Retina (tissue), 1 donor: ENCODE data around the gene TNIK.

Experiments
- DNase-seq: peaks from one replicate; pipeline ENCODE4 v3.0.0-alpha.2; 2016

Gene TNIK

GRCh38 chr3:171358181-171358880 is 101.9 kb downstream of the TNIK start:
- no peak for DNase-seq

DNA sequence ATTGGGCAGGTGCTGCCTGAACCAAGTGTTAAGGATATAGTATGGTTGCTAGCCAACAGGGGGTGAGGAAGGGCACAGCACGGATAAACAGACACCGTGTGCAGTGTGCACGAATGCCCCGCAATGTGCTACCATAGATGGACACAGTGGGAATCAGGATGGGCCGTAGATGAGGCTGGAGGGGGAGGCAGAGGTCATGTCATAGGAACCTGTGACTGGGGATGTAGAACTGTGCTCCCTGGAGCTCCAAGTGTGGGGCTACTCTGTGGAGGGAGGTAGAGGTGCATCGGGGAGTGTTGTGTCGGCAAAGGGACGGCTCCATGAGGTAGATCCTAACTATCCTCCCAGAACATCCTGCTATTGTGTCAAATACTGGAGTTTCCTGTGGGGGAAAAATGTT is 102.5 kb downstream of the TNIK start:
- DNase-seq = no peak

GRCh38 chr3:171356251-171356650 is 104.0 kb downstream of the TNIK start:
- DNase-seq = no peak

GRCh38 chr3:171354706-171355582 is 105.3 kb downstream of the TNIK start:
- no peak for DNase-seq

DNA sequence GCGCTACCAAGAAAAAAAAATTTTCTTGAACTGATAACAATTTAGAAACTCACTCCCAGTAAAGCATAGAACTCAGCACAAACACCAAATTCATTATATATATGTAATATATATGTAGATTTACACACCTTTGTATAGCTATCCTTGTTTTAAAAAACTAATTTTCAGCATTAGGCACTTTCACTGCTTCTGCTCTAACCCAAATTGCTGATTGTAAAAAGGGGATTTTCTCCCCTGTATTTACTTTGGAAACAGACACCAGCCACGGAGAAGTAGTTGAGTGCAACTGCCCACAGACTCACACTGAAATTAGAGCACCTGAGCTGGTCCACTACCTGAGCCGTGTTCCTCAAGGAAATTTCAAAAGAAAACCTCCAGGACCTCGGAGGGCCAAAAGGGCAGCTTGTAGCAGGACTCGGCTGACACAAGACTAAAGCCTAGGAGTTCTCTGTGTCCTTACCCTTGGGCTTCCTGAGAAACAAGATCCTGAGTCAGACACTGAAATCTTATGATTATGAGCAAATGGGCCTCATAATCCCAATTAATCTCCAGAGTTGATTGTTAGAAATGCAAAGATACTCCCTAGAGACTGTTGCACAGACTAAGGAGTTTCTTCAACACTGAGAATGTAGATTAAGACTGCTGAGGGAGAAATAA is 106.0 kb downstream of the TNIK start:
- DNase-seq = no peak

DNA sequence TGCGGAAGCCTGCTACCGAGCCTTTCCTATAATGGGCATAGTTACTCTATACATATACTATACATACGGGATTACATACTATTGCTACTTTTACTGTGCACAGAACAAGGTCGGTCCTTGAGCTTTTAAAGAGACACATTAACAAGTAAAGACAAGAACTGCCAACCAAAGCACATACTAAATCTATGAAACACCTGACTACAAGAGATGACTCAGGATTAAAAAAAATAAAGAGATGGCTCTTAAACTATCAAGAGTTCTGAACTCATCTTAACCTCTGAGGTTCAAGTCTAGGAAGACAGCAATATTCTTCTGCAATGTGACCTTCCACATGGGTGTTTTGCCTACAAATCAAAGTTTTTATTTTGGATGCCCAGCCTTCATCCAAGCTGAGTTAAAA is 106.8 kb downstream of the TNIK start:
- DNase-seq = no peak

GRCh38 chr3:171352387-171352935 is 107.7 kb downstream of the TNIK start:
- DNase-seq = no peak

DNA sequence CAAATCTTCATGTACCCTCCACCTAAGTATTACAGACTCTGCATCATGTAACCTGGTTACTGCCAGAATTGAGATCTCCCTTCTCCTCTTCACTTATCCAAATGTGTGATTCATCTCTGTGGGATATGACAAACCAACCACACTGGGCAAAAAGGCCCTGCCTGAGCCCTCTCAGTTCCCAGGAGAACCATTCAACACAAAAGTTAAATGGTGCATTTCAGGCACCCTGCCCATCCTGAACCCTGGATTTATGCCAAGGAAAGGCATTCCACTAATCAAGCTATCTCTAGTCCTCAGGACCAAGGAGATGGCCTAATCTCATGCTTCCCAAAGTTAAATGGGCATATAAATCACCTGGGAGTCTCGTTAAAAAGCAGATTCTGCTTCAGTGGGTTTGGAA is 108.5 kb downstream of the TNIK start:
- no peak for DNase-seq

GRCh38 chr3:171350364-171350763 is 109.8 kb downstream of the TNIK start:
- DNase-seq = no peak

- DNase-seq = no peak
These were observed 110.8 kb downstream of the TNIK start for GRCh38 chr3:171349392-171349791.

GRCh38 chr3:171348121-171348520 is 112.1 kb downstream of the TNIK start:
- DNase-seq = no peak

GRCh38 chr3:171347301-171348039 is 112.7 kb downstream of the TNIK start:
- no peak for DNase-seq

DNA sequence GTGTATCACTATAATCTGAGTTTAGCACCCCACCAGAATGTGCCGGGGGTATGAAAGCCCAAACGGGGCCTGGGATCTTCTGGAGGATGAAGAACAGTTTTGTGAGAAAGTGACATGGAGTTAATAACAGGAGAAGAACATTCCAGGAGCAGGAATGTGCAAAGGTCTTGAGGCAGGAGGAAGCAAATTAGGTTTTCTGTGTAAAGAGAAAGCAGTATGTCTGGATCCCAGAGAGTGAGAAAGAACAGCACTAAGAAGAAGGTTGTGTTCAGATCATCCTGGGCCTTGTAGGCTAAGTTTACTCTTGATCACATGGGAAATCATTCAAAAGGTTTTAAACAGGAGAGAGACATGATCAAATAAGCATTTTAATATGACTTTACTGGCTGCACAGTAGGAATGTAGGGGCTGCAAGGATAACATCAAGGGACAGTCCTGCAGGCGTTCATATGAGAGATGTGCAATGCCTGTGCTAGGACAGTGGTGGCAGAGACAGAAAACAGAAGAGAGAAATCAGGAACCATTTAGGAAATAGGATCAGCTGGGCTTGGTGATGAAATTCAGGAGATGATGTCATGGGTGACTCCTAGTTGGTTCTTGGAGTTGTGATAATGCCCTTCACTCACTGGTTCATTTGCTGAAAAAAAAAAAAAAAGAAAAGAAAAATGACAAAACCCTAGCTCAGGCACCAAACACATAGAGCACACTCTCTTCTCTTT is 113.5 kb downstream of the TNIK start:
- no peak for DNase-seq

GRCh38 chr3:171346019-171346418 is 114.2 kb downstream of the TNIK start:
- no peak for DNase-seq

DNA sequence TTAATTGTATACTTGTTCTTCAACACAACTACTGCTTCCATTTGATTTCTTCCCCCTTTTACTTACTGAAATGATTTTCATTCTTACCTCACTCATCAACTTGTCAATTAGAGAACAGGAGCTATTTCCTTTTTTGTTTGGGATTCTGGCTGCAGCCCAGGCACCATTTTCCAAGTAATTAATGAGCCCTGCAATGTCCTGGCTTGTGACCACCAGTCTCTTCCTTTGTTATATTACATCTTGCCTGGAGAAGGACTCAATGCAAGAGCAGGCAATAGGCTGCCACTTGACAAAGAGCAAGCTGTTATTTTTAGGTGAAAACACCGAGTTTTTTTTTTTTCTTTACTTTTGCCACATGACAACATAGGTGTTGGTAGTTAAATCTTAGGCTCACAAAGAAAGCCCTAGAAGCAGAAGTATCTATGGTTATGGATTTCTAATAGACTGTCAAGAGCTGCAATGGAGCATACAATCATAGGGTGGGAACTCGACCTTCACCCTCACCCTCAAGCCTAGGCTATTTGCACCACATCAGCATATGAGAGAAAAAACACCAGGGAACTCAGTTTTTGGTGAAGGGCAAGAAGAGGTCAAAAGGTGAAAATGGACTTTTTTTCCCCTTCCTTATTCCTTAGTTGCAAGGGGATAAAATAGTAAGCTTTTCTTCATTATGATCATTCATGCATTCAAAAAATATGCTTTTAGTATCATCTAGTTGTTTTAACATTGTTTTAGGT is 114.9 kb downstream of the TNIK start:
- DNase-seq = no peak

DNA sequence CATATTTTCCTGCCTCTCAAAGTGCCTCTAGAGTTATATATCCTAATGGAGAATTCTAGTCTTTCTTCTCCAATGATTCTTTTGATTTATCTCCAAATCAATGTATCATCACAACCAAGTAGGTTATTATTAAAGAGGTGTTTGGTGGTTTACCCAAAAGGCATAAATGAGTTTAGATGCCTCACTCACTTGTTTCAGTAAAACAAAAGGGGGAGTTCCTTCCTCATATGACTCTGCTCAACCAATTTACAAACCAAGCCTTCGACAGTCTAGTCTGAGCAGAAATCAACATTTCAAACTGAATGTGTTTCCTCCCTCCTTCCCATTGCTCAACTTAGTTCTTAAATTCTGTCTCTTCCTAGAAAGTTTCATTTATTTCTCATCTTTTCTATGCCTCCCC is 116.5 kb downstream of the TNIK start:
- no peak for DNase-seq

DNA sequence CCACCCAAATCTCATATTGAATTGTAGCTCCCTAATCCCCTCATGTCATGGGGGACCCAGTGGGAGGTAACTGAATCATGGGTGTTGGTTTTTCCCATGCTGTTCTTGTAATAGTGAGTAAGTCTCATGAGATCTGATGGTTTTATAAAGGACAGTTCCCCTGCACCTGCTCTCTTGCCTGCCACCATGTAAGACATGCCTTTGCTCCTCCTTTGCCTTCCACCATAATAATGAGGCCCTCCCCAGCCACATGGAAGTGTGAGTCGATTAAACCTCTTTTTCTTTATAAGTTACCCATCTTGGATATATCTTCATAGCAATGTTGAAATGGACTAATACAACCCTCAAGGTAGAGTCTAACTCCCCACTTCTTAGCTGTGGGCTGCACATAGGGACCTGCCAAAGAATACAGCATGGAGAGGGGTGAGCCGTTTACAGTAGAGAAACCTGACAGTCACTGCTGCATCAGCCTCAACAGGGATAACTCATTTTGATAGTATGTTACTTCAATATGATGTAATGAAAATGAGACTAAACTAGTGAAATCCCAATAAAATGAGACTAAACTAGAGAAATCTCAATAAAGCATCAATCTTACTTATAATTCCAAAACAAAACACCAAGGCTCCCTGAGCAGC is 117.3 kb downstream of the TNIK start:
- DNase-seq = no peak

DNA sequence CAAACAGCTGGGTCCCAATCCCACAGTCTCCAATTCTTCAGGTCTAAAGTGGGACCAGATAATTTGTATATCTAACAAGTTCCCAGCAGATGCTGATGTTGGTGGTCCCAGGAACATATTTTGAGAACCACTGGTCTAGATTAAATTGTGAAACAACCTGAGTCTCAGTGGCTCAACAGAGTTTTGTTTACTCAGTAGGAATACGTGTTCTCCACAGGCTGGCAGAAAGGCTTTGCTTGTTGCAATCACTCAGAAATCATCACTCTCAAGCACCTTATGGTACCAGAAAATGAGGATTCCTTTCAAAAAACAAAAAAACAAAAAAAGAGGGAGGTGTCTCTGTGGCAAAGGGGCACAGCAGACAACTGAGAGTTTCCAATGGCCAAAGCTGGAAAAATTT is 118.0 kb downstream of the TNIK start:
- DNase-seq = no peak

GRCh38 chr3:171340434-171340833 is 119.8 kb downstream of the TNIK start:
- no peak for DNase-seq

DNA sequence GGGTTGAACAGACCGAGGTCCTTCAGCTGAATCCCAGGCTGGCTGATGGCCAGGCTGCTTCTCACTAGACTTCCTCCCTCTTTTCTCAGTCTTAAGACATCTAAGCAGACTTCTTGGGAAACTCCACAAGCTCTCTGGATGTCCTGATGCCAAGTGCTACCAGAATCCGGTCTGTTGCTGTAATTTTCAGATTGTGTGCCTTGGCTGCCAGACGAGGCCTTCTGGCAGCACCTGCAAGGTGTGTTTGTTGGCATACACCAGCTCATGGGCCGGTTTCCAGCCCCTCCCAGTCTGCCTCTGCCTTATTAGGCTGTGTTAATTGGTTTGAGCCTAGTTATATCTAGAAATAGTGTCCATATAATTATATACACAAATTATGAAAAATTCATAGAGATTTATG is 120.6 kb downstream of the TNIK start:
- no peak for DNase-seq

DNA sequence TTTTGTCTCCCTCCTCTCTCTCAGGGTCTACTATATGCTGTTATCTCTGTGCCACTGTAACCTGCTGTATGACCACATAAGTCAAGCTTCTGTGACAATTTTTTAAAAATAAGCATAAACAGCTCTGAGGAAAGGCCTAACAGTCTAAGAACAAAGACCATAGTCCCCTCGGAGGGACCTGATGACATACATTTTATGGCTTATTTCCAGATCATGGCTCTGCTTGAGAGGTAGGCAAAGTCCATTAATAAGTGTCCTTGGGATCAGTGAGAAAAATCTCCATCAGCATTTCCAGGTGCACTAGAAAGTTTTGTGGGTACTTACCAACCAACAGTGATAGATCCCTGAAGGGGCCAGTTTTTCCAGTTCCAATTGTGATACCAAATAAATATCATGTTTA is 123.8 kb downstream of the TNIK start:
- DNase-seq = no peak
